Liver (tissue), 2 donors: ENCODE results near the gene HOXA1.

Experiments used
- CTCF ChIP-seq: fragments of 150-350 bp; IDR thresholded peaks from 2 replicates; pipeline ENCODE4 v1.5.1; 2017; ENCODE audit warnings: improper control_type of control experiment, low read depth, low read length; ENCODE audit not compliant: missing input control
- MAX ChIP-seq: IDR thresholded peaks from 2 replicates; pipeline ENCODE4 v1.6.1; 2016; ENCODE audit warnings: antibody characterized with exemption
- donor health status: healthy.

DNA sequence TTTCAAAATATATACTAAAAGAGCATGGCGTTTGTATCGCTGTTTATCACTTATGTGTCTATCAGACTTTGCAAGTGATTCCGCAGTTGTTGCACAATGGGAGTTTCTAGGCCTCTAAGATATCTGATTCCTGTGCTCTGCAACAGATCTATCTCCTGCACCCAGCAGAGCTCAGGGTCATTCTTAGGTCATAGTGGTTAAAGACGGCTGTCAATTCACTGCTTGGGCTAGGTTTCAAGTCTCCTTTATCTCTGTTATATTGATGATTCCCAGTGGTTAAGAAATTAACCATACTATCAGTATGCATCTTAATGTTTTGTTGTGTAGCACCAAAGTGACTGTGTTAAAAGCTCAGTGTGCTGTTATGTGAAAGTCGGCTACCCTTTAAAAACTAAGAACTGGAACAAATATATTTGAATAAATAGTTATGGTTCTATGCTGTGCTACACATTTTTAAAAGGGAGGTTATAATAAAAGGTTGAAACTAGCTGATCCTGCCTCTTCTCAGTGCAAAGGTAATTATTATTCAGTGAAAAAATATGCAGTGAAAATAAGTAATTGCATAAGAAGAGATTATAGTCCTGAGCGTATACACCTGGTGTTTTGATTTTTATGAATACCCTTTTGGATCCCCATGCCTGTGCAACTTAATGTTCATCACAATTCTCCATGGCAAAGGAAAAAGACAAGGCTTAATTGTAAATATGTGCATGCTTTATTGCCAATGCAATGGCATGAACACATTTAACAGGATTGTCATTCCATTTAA, 24.0 kb downstream of the HOXA1 start:
- TF ChIP-seq MAX (no peak), CTCF (no peak)
